ENCODE measurements around the gene ARMC10. TPM values are rescaled to one million over a fixed set of nuclear protein-coding genes. Genes with fewer than 3 reads are reported as not detected.
"Not testable (repeated sequence)": the region's sequence is repeated elsewhere in the genome, so short reads cannot be mapped to it uniquely, and the experiment has no call there.

Gene ARMC10
- total RNA-seq, 1 experiment from 2014 or later, result 66.0 TPM

GRCh38 chr7:103041815-103042214 is 33.1 kb upstream of the ARMC10 start:
- CTCF ChIA-PET; H3K36me3 ChIP-seq (ENCODE audit: low read depth); H3F3A ChIP-seq (ENCODE audit: insufficient read depth, low read depth); intact Hi-C loops (cut with micrococcal nuclease; ENCODE audit: unreplicated experiment); H3K79me2 ChIP-seq (ENCODE audit: low read depth); H3K27me3 ChIP-seq (ENCODE audit: insufficient read depth, low read depth); H3K9me2 ChIP-seq (ENCODE audit: insufficient read depth); H4K20me1 ChIP-seq (ENCODE audit: insufficient read depth); H2AFZ ChIP-seq; POLR2A ChIA-PET (ENCODE audit: unreplicated experiment); H3K4me2 ChIP-seq; DNase-seq; BruUV-seq (replicated peaks); H3K27ac ChIP-seq; H3K4me3 ChIP-seq; H3K9me3 ChIP-seq (ENCODE audit: insufficient read depth, low read depth): not testable (repeated sequence)
- peaks cover 16% of the 10 kb centered on the region for H3K4me1 ChIP-seq (replicated peaks; ENCODE audit: insufficient read depth)

DNA sequence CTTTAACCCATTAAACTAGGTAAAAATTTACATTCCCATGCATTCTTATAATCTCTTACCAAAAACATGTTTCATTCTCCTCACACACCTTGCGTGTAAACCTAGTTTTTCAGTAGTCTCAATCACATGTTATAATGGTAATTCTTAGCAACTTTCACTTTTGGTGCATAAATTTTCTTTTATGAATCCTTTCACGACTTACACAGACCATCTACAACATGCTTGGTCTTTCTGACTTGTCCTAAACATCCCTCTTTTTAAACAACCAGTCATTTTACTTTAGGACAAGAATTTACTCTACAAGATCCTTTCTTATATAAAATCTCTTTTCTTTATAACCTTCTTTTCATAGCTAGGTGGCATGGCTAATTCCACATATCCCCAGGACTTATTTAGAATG is 26.1 kb upstream of the ARMC10 start:
- ChIA-PET CTCF (no interaction called here), POLR2A (ENCODE audit: unreplicated experiment) (no interaction called here)
- no peak overlapping the region for H3K4me3 ChIP-seq
- H3K4me2 ChIP-seq, result no peak overlapping the region
- H3K36me3 ChIP-seq (ENCODE audit: low read depth), result no peaks in the 10 kb centered on the region
- peaks cover 13% of the 10 kb centered on the region for H3K9me3 ChIP-seq (ENCODE audit: insufficient read depth, low read depth)
- H3K9me2 ChIP-seq (ENCODE audit: insufficient read depth), result no peaks in the 10 kb centered on the region
- H3K27me3 ChIP-seq (ENCODE audit: insufficient read depth, low read depth), result no peaks in the 10 kb centered on the region
- H3K4me1 ChIP-seq (replicated peaks; ENCODE audit: insufficient read depth), result no peaks in the 10 kb centered on the region
- no TSS peak for BruUV-seq (replicated peaks)
- no peak overlapping the region for H2AFZ ChIP-seq
- H3K27ac ChIP-seq, result no peak overlapping the region
- H3K79me2 ChIP-seq (ENCODE audit: low read depth), result no peaks in the 10 kb centered on the region
- TF ChIP-seq EZH2 (IDR thresholded peaks at IDR 0.05; ENCODE audit: low read depth), result no peak
- TF ChIP-seq, protein P1, sequence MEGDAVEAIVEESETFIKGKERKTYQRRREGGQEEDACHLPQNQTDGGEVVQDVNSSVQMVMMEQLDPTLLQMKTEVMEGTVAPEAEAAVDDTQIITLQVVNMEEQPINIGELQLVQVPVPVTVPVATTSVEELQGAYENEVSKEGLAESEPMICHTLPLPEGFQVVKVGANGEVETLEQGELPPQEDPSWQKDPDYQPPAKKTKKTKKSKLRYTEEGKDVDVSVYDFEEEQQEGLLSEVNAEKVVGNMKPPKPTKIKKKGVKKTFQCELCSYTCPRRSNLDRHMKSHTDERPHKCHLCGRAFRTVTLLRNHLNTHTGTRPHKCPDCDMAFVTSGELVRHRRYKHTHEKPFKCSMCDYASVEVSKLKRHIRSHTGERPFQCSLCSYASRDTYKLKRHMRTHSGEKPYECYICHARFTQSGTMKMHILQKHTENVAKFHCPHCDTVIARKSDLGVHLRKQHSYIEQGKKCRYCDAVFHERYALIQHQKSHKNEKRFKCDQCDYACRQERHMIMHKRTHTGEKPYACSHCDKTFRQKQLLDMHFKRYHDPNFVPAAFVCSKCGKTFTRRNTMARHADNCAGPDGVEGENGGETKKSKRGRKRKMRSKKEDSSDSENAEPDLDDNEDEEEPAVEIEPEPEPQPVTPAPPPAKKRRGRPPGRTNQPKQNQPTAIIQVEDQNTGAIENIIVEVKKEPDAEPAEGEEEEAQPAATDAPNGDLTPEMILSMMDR (conservative IDR thresholded peaks at IDR 0.05), result no peak
- intact Hi-C loops (cut with micrococcal nuclease; ENCODE audit: unreplicated experiment), result no loop called here
- no peaks in the 10 kb centered on the region for H3F3A ChIP-seq (ENCODE audit: insufficient read depth, low read depth)
- no peaks in the 10 kb centered on the region for H4K20me1 ChIP-seq (ENCODE audit: insufficient read depth)
- DNase-seq, result no peak

- no peak overlapping the region for H3K4me2 ChIP-seq
- H2AFZ ChIP-seq, result no peak overlapping the region
- H3K36me3 ChIP-seq (ENCODE audit: low read depth), result no peaks in the 10 kb centered on the region
- no peaks in the 10 kb centered on the region for H3K9me2 ChIP-seq (ENCODE audit: insufficient read depth)
- H3K4me3 ChIP-seq, result no peak overlapping the region
- TF ChIP-seq EZH2 (IDR thresholded peaks at IDR 0.05; ENCODE audit: low read depth), result no peak
- TF ChIP-seq, protein P1 (conservative IDR thresholded peaks at IDR 0.05), result no peak
- intact Hi-C loops (cut with micrococcal nuclease; ENCODE audit: unreplicated experiment), result no loop called here
- no peaks in the 10 kb centered on the region for H4K20me1 ChIP-seq (ENCODE audit: insufficient read depth)
- DNase-seq, result no peak
- H3K9me3 ChIP-seq (ENCODE audit: insufficient read depth, low read depth), result peaks cover 13% of the 10 kb centered on the region
- no peaks in the 10 kb centered on the region for H3F3A ChIP-seq (ENCODE audit: insufficient read depth, low read depth)
- ChIA-PET POLR2A (ENCODE audit: unreplicated experiment) (no interaction called here), CTCF (no interaction called here)
- BruUV-seq (replicated peaks), result no TSS peak
- H3K27ac ChIP-seq, result no peak overlapping the region
- no peaks in the 10 kb centered on the region for H3K79me2 ChIP-seq (ENCODE audit: low read depth)
- H3K4me1 ChIP-seq (replicated peaks; ENCODE audit: insufficient read depth), result no peaks in the 10 kb centered on the region
- H3K27me3 ChIP-seq (ENCODE audit: insufficient read depth, low read depth), result no peaks in the 10 kb centered on the region
These were observed 23.4 kb upstream of the ARMC10 start for GRCh38 chr7:103051519-103051918.

DNA sequence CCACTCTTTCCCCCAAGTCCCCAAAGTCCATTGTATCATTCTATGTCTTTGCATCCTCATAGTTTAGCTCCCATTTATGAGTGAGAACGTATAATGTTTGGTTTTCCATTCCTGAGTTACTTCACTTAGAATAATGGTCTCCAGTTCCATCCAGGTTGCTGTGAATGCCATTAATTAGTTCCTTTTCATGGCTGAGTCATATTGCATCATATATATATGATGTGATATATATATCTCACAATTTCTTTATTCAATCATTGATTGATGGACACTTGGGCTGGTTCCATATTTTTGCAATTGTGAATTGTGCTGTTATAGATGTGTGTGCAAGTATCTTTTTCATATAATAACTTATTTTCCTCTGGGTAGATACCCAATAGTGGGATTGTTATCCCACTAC is 18.9 kb upstream of the ARMC10 start:
- intact Hi-C loops (cut with micrococcal nuclease; ENCODE audit: unreplicated experiment); H2AFZ ChIP-seq; H3K36me3 ChIP-seq (ENCODE audit: low read depth); H3K27me3 ChIP-seq (ENCODE audit: insufficient read depth, low read depth); CTCF ChIA-PET; H3K4me1 ChIP-seq (replicated peaks; ENCODE audit: insufficient read depth); H3F3A ChIP-seq (ENCODE audit: insufficient read depth, low read depth); H3K79me2 ChIP-seq (ENCODE audit: low read depth); H3K9me3 ChIP-seq (ENCODE audit: insufficient read depth, low read depth); DNase-seq; POLR2A ChIA-PET (ENCODE audit: unreplicated experiment); H3K4me2 ChIP-seq; H3K27ac ChIP-seq; H3K4me3 ChIP-seq; H3K9me2 ChIP-seq (ENCODE audit: insufficient read depth); BruUV-seq (replicated peaks); H4K20me1 ChIP-seq (ENCODE audit: insufficient read depth): not testable (repeated sequence)
